IMR-90 (cell line): Measurements from ENCODE around the gene TOR3A. TPM values are rescaled to one million over a fixed set of nuclear protein-coding genes. Genes with fewer than 3 reads are reported as not detected.

Source experiments
- ATAC-seq: fragments of 200-7000 bp; cut with Tn5 transposase; 2 replicates; pipeline ENCODE4 v1.9.1; 2020; ENCODE audit warnings: low read depth, mild to moderate bottlenecking, moderate library complexity
- BruUV-seq: library from RNA; stranded (reverse); fragments of 400-500 nt; replicated peaks from 2 replicates; lab custom pipeline; 2021; lab: Mats Ljungman, UMichigan
- CTCF ChIA-PET: fragments of 300-600 bp; formaldehyde crosslinking; extraction: SDS; loops from one replicate; lab custom pipeline; 2021; ENCODE audit warnings: antibody characterized with exemption; lab: Yijun Ruan, JAX
- POLR2A ChIA-PET: fragments of 300-600 bp; sonication (Branson Sonifier 250); formaldehyde crosslinking; loops from one replicate; lab custom pipeline; 2022; ENCODE audit warnings: antibody characterized with exemption; ENCODE audit not compliant: unreplicated experiment; lab: Charles Lee
- DNase-seq: peaks from one replicate; pipeline ENCODE4 v3.0.0; 2013
- H2AFZ ChIP-seq: replicated peaks from 2 replicates; pipeline ENCODE3; 2013; ENCODE audit warnings: low read length, mild to moderate bottlenecking; ENCODE audit not compliant: poor library complexity
- H2AK5ac ChIP-seq: 2 replicates; pipeline ENCODE4 v1.6.1; 2013; ENCODE audit warnings: low read depth, low read length, inconsistent platforms
- H2AK9ac ChIP-seq: replicated peaks from 2 replicates; pipeline ENCODE3; 2013; ENCODE audit warnings: mild to moderate bottlenecking, low read depth, low read length, moderate library complexity; ENCODE audit not compliant: poor library complexity
- H2BK120ac ChIP-seq: 2 replicates; pipeline ENCODE4 v1.6.1; 2013; ENCODE audit warnings: low read depth, low read length, inconsistent platforms
- H2BK15ac ChIP-seq: 3 replicates; pipeline ENCODE4 v1.6.1; 2013; ENCODE audit warnings: low read depth, low read length, inconsistent platforms
- H2BK20ac ChIP-seq: 2 replicates; pipeline ENCODE4 v1.6.1; 2013; ENCODE audit warnings: low read depth, mild to moderate bottlenecking, inconsistent platforms, low read length, moderate library complexity
- H2BK5ac ChIP-seq: 2 replicates; pipeline ENCODE4 v1.6.1; 2013; ENCODE audit warnings: mild to moderate bottlenecking, low read depth, low read length, inconsistent platforms; ENCODE audit not compliant: poor library complexity, severe bottlenecking
- H3K14ac ChIP-seq: replicated peaks from 2 replicates; pipeline ENCODE4 v1.6.1; 2013; ENCODE audit warnings: low read depth, low read length, inconsistent platforms
- H3K18ac ChIP-seq: 2 replicates; pipeline ENCODE4 v1.6.1; 2013; ENCODE audit warnings: low read depth, low read length, control low read depth
- H3K23ac ChIP-seq: 2 replicates; pipeline ENCODE4 v1.6.1; 2013; ENCODE audit warnings: low read depth, low read length, inconsistent platforms
- H3K27ac ChIP-seq: 2 replicates; pipeline ENCODE4 v1.5.1; 2013; ENCODE audit warnings: mild to moderate bottlenecking, control low read depth, low read length; ENCODE audit not compliant: insufficient read depth
- H3K27me3 ChIP-seq: 2 replicates; pipeline ENCODE4 v1.6.1; 2013; ENCODE audit warnings: low read length; ENCODE audit not compliant: control insufficient read depth, insufficient read depth
- H3K36me3 ChIP-seq: 2 replicates; pipeline ENCODE4 v1.6.1; 2013; ENCODE audit warnings: low read length, mixed read lengths; ENCODE audit not compliant: control insufficient read depth, insufficient read depth
- H3K4ac ChIP-seq: 2 replicates; pipeline ENCODE4 v1.6.1; 2013; ENCODE audit warnings: low read depth, low read length, inconsistent platforms
- H3K4me1 ChIP-seq: 2 replicates; pipeline ENCODE4 v1.6.1; 2013; ENCODE audit warnings: low read length, mixed read lengths; ENCODE audit not compliant: control insufficient read depth, insufficient read depth
- H3K4me2 ChIP-seq: 2 replicates; pipeline ENCODE4 v1.6.1; 2013; ENCODE audit warnings: low read depth, mild to moderate bottlenecking, control low read depth, low read length, moderate library complexity
- H3K4me3 ChIP-seq: 2 replicates; pipeline ENCODE4 v1.5.1; 2013; ENCODE audit warnings: low read depth, mild to moderate bottlenecking, control low read depth, low read length, moderate library complexity; ENCODE audit not compliant: insufficient read depth
- H3K56ac ChIP-seq: 2 replicates; pipeline ENCODE4 v1.6.1; 2013; ENCODE audit warnings: low read length, inconsistent platforms; ENCODE audit not compliant: insufficient read depth; ENCODE audit errors: extremely low read depth
- H3K79me1 ChIP-seq, 2 experiments: 2 replicates each; pipeline ENCODE4 v1.6.1; 2013; ENCODE audit warnings: low read length in 2 of 2, inconsistent platforms in 1 of 2, low read depth in 1 of 2
- H3K9ac ChIP-seq: 2 replicates; pipeline ENCODE4 v1.6.1; 2013; ENCODE audit warnings: low read depth, low read length, control low read depth
- H3K9me1 ChIP-seq: 2 replicates; pipeline ENCODE4 v1.6.1; 2013; ENCODE audit warnings: low read length, inconsistent platforms; ENCODE audit not compliant: insufficient read depth
- H3K9me3 ChIP-seq: 2 replicates; pipeline ENCODE4 v1.6.1; 2013; ENCODE audit warnings: low read length; ENCODE audit not compliant: control insufficient read depth, insufficient read depth
- H4K20me1 ChIP-seq: 2 replicates; pipeline ENCODE4 v1.6.1; 2013; ENCODE audit warnings: low read length, inconsistent platforms; ENCODE audit not compliant: insufficient read depth
- H4K5ac ChIP-seq: 2 replicates; pipeline ENCODE4 v1.6.1; 2013; ENCODE audit warnings: mild to moderate bottlenecking, low read depth, low read length, control low read depth
- H4K8ac ChIP-seq, 2 experiments: 2 replicates each; pipeline ENCODE4 v1.6.1; 2013; ENCODE audit warnings: low read depth in 2 of 2, low read length in 2 of 2, control low read depth in 1 of 2, inconsistent platforms in 1 of 2
- H4K91ac ChIP-seq: 2 replicates; pipeline ENCODE4 v1.6.1; 2013; ENCODE audit warnings: low read depth, low read length, inconsistent platforms; ENCODE audit not compliant: insufficient read depth
- BHLHE40 ChIP-seq: fragments of 150-350 bp; IDR thresholded peaks from 2 replicates; pipeline ENCODE4 v1.6.1; 2016; ENCODE audit warnings: mild to moderate bottlenecking, low read depth, low read length
- CEBPB ChIP-seq: IDR thresholded peaks from 2 replicates; pipeline ENCODE4 v1.6.1; 2012; ENCODE audit warnings: low read depth, low read length, improper control_type of control experiment
- FOS ChIP-seq: fragments of 150-350 bp; IDR thresholded peaks from 2 replicates; pipeline ENCODE4 v1.6.1; 2016; ENCODE audit warnings: low read depth, low read length
- MAZ ChIP-seq: IDR thresholded peaks from 2 replicates; pipeline ENCODE4 v1.6.1; 2012; ENCODE audit warnings: low read depth, mild to moderate bottlenecking, low read length, improper control_type of control experiment, moderate library complexity, borderline replicate concordance
- NFE2L2 ChIP-seq: fragments of 150-350 bp; IDR thresholded peaks from 2 replicates; pipeline ENCODE4 v1.6.1; 2016; ENCODE audit warnings: low read depth, mild to moderate bottlenecking, low read length
- RAD21 ChIP-seq: IDR thresholded peaks from 2 replicates; pipeline ENCODE4 v1.6.1; 2012; ENCODE audit warnings: low read length, improper control_type of control experiment
- RCOR1 ChIP-seq: IDR thresholded peaks from 2 replicates; pipeline ENCODE4 v1.6.1; 2012; ENCODE audit warnings: mild to moderate bottlenecking, low read length, improper control_type of control experiment; ENCODE audit not compliant: insufficient replicate concordance
- RFX5 ChIP-seq: IDR thresholded peaks from 2 replicates; pipeline ENCODE4 v1.8.0; 2012; ENCODE audit warnings: low read depth, mild to moderate bottlenecking, low read length, moderate library complexity
- SMC3 ChIP-seq: fragments of 150-350 bp; IDR thresholded peaks from 2 replicates; pipeline ENCODE4 v1.6.1; 2016; ENCODE audit warnings: low read depth, mild to moderate bottlenecking, antibody characterized with exemption, low read length, moderate library complexity
- WGBS, 2 experiments: methylation state at CpG; one replicate each; pipeline versions ENCODE4 v1.1.5 to v1.1.7; 2013; ENCODE audit warnings: missing lambda C conversion rate in 2 of 2; ENCODE audit not compliant: insufficient read length in 1 of 2; ENCODE audit errors: extremely low coverage in 2 of 2; 5-methylcytosine and 5-hydroxymethylcytosine counted together
- dilution Hi-C: fragments of 300-500 bp; cut with HindIII; formaldehyde crosslinking; loops from one replicate; pipeline ENCODE4 v1.14.3; 2018; ENCODE audit warnings: low sequenced_read_pairs; ENCODE audit not compliant: unreplicated experiment
- in situ Hi-C: fragments of 300-500 bp; cut with MboI; formaldehyde crosslinking; loops from 3 replicates; pipeline ENCODE4 v1.14.3; 2019; ENCODE audit warnings: low sequenced_read_pairs, inconsistent platforms, mixed read lengths
- intact Hi-C: fragments of 100-400 bp; cut with micrococcal nuclease; formaldehyde crosslinking; loops from 2 replicates; pipeline ENCODE4 v1.10.0; 2022
- polyA plus RNA-seq, 3 experiments: library from polyadenylated mRNA; depleted of rRNA; stranded (reverse); fragments of >200 nt; gene quantifications; 2 replicates each; pipeline ENCODE4 v1.2.3, GENCODE V29; 2012; ENCODE audit warnings: low replicate concordance in 1 of 3
- total RNA-seq: library from RNA; depleted of rRNA; stranded (reverse); fragments of >200 nt; gene quantifications from 2 replicates; pipeline ENCODE4 v1.2.3, GENCODE V29; 2012
- TF ChIP-seq, protein P1 (sequence below): conservative IDR thresholded peaks from 2 replicates; pipeline ENCODE4 v1.5.1; 2012; ENCODE audit warnings: mild to moderate bottlenecking, low read depth, low read length, improper control_type of control experiment
- TF ChIP-seq, protein P2 (sequence below): fragments of 150-350 bp; IDR thresholded peaks from 2 replicates; pipeline ENCODE4 v1.6.1; 2016; ENCODE audit warnings: low read depth, mild to moderate bottlenecking, low read length, moderate library complexity, borderline replicate concordance

Gene TOR3A
- total and polyA plus RNA-seq, 2 of the 4 experiments (the other 2 are of a cell fraction): 16.8 to 22.2 TPM

DNA sequence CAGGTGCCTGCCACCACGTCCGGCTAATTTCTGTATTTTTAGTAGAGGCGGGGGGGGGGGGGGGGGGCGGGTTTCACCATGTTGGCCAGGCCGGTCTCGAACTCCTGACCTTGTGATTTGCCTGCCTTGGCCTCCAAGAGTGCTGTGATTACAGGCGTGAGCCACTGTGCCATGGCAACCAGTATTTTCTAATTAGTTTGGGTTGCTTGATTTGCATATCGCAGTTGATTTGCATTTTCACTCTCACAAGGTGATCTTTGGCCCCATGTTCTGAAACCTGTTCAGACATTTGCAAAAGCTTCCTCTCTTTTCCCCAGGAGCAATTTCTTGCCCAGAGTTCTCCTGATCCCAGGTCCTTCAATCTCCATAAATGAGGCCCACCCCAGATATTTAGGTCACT, 1.7 kb downstream of the TOR3A start:
- Histone ChIP-seq H3K4me2 (no peak overlapping the region), H3K14ac (no peak overlapping the region), H4K20me1 (no peaks in the 10 kb centered on the region; the same call in 1 of the 2 replicates), H3K56ac (no peak overlapping the region), H2BK15ac (no peak overlapping the region), H3K4ac (no peak overlapping the region), H3K9me1 (peaks cover 8% of the 10 kb centered on the region; the same call in 1 of the 2 replicates), H3K23ac (no peak overlapping the region), H4K91ac (no peak overlapping the region), H3K27me3 (no peaks in the 10 kb centered on the region), H2BK5ac (no peak overlapping the region), H3K9me3 (no peaks in the 10 kb centered on the region), H3K9ac (no peak overlapping the region), H2BK120ac (no peak overlapping the region), H3K18ac (no peak overlapping the region), H2BK20ac (no peak overlapping the region), H3K79me1 (peaks cover 14 to 55% of the 10 kb centered on the region in 2 experiments), H3K27ac (no peak overlapping the region), H2AK9ac (no peak overlapping the region), H3K36me3 (peaks cover 11% of the 10 kb centered on the region), H3K4me3 (no peak overlapping the region), H2AFZ (no peak overlapping the region), H4K8ac (no peak overlapping the region), H4K5ac (no peak overlapping the region), H3K4me1 (peaks cover 4% of the 10 kb centered on the region; the same call in 1 of the 2 replicates), H2AK5ac (no peak overlapping the region)
- ATAC-seq (no peak), DNase-seq (no peak)
- WGBS, 2 experiments: 100% methylated on average over 4 of the region's 8 CpGs; no CpG with 5 or more reads in 1 of the 2 experiments
- intact Hi-C loops (loop anchor here (2.0 to 5.0 kb wide), 2 partner anchors 109 to 269 kb away; no protein-coding TSS in a partner anchor), in situ Hi-C loops (no loop called here), dilution Hi-C loops (no loop called here)
- ChIA-PET CTCF (no interaction called here), POLR2A (no interaction called here)
- TF ChIP-seq, protein P1, sequence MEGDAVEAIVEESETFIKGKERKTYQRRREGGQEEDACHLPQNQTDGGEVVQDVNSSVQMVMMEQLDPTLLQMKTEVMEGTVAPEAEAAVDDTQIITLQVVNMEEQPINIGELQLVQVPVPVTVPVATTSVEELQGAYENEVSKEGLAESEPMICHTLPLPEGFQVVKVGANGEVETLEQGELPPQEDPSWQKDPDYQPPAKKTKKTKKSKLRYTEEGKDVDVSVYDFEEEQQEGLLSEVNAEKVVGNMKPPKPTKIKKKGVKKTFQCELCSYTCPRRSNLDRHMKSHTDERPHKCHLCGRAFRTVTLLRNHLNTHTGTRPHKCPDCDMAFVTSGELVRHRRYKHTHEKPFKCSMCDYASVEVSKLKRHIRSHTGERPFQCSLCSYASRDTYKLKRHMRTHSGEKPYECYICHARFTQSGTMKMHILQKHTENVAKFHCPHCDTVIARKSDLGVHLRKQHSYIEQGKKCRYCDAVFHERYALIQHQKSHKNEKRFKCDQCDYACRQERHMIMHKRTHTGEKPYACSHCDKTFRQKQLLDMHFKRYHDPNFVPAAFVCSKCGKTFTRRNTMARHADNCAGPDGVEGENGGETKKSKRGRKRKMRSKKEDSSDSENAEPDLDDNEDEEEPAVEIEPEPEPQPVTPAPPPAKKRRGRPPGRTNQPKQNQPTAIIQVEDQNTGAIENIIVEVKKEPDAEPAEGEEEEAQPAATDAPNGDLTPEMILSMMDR: no peak
- no peak for TF ChIP-seq SMC3
- no peak for TF ChIP-seq RCOR1
- TF ChIP-seq RFX5: no peak
- TF ChIP-seq BHLHE40: no peak
- no peak for TF ChIP-seq CEBPB
- no peak for TF ChIP-seq MAZ
- TF ChIP-seq NFE2L2: no peak
- TF ChIP-seq RAD21: no peak
- TF ChIP-seq, protein P2, sequence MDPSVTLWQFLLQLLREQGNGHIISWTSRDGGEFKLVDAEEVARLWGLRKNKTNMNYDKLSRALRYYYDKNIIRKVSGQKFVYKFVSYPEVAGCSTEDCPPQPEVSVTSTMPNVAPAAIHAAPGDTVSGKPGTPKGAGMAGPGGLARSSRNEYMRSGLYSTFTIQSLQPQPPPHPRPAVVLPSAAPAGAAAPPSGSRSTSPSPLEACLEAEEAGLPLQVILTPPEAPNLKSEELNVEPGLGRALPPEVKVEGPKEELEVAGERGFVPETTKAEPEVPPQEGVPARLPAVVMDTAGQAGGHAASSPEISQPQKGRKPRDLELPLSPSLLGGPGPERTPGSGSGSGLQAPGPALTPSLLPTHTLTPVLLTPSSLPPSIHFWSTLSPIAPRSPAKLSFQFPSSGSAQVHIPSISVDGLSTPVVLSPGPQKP: no peak
- no peak for TF ChIP-seq FOS
- BruUV-seq: no TSS peak
